Transverse colon (tissue), 4 donors: Measurements from ENCODE around the gene LAMA5.

ENCODE experiments used
- EP300 ChIP-seq: sonication (generic); formaldehyde crosslinking; IDR thresholded peaks from one replicate; pipeline ENCODE4 v1.6.1; 2017; ENCODE audit warnings: antibody characterized with exemption, low read depth
- POLR2A ChIP-seq: fragments of 450-650 bp; IDR thresholded peaks from one replicate; pipeline ENCODE4 v1.6.1; 2016; ENCODE audit warnings: antibody characterized with exemption, mild to moderate bottlenecking, moderate library complexity
- POLR2AphosphoS5 ChIP-seq, 3 donors: sonication (generic); formaldehyde crosslinking; IDR thresholded peaks; one replicate each; pipeline ENCODE4 v1.6.1; 2016; ENCODE audit warnings: antibody characterized with exemption in 3 of 3
- TF ChIP-seq, protein P1 (sequence below), 5 experiments: fragments of 200-600 bp in 3 of 5; fragments of 450-650 bp in 2 of 5; sonication (generic) in 3 of 5; IDR thresholded peaks; 1 replicate in 2 of 5; 2 replicates in 3 of 5; pipeline ENCODE4 v1.5.1; 2016 to 2017; ENCODE audit warnings: antibody characterized with exemption in 5 of 5, inconsistent platforms in 3 of 5, mild to moderate bottlenecking in 2 of 5, moderate library complexity in 1 of 5

DNA sequence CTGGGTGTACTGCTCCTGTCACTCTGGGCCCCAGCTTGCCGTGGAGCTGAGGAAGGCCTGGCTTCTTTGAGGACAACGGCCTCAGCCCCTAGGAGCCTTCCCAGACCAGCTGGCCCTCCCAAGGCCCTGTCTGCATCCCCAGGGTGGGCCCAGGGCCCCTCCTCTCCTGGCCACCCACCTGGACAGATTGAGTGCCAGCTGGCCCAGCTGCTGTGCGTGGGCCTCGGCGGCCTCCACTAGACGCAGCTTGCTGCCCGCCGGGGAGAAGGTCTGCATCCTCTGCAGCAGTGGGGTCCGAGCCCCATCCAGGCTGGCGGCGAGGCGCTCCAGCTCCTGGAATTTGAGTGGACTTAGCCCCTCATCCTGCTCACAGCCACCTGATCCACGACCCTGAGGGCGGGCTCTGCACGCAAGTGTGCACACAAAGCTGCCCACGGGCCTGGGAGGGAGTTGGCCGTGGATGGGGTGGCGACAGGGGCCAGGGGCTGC lies 49.9 kb downstream of the LAMA5 start:
- TF ChIP-seq, protein P1, sequence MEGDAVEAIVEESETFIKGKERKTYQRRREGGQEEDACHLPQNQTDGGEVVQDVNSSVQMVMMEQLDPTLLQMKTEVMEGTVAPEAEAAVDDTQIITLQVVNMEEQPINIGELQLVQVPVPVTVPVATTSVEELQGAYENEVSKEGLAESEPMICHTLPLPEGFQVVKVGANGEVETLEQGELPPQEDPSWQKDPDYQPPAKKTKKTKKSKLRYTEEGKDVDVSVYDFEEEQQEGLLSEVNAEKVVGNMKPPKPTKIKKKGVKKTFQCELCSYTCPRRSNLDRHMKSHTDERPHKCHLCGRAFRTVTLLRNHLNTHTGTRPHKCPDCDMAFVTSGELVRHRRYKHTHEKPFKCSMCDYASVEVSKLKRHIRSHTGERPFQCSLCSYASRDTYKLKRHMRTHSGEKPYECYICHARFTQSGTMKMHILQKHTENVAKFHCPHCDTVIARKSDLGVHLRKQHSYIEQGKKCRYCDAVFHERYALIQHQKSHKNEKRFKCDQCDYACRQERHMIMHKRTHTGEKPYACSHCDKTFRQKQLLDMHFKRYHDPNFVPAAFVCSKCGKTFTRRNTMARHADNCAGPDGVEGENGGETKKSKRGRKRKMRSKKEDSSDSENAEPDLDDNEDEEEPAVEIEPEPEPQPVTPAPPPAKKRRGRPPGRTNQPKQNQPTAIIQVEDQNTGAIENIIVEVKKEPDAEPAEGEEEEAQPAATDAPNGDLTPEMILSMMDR (IDR thresholded peaks at IDR 0.05) = no peak
- TF ChIP-seq POLR2A = no peak
- no peak for TF ChIP-seq EP300
- no peak for TF ChIP-seq POLR2AphosphoS5 (IDR thresholded peaks at IDR 0.05)
